HG03558 (cell line): ENCODE results near the gene ZNF816.
"Not testable (repeated sequence)": the region's sequence is repeated elsewhere in the genome, so short reads cannot be mapped to it uniquely, and the experiment has no call there.

Source experiments
- ATAC-seq: cut with Tn5 transposase; IDR thresholded peaks from one replicate; pipeline ENCODE4 v1.9.1; 2021; ENCODE audit warnings: moderate number of reproducible peaks; ENCODE audit not compliant: unreplicated experiment; ENCODE audit errors: extremely low read depth

ZNF816 gene

DNA sequence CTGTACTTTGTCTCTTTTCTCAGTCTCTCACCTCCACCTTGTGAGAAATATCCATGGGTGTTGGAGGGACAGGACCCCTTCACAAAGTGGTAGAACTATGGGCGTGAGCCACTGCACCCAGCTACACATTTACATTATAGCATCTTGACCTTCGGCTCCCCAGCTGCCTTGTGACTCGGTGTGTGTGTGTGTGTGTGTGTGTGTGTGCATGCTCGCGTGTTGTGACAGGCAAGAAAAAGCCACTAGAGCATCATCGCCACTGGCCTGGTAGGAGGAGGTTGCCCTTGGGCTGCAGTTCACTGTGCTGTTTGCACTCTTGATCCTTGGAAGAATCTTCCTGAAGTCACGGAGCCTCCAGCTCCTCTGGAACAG, 25.7 kb downstream of the ZNF816 start:
- no peak for ATAC-seq

GRCh38 chr19:52936151-52936953, 26.3 kb downstream of the ZNF816 start:
- no peak for ATAC-seq

- no peak for ATAC-seq
Observed at GRCh38 chr19:52935434-52935833, 27.2 kb downstream of the ZNF816 start.

DNA sequence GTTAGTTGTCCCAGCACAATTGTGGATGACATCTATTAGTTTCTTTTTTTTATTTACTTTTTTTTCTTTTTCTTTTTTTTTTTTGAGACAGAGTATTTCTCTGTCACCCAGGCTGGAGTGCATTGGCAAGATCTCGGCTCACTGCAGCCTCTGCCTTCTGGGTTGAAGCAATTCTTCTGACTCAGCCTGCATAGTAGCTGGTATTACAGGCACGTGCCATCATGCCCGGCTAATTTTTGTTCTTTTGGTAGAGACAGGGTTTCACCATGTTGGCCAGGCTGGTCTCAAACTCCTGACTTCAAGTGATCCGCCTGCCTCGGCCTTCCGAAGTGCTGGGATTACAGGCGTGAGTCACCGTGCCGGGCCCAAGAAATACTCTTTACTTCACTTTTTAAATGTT, 38.0 kb downstream of the ZNF816 start:
- not testable (repeated sequence) for ATAC-seq

DNA sequence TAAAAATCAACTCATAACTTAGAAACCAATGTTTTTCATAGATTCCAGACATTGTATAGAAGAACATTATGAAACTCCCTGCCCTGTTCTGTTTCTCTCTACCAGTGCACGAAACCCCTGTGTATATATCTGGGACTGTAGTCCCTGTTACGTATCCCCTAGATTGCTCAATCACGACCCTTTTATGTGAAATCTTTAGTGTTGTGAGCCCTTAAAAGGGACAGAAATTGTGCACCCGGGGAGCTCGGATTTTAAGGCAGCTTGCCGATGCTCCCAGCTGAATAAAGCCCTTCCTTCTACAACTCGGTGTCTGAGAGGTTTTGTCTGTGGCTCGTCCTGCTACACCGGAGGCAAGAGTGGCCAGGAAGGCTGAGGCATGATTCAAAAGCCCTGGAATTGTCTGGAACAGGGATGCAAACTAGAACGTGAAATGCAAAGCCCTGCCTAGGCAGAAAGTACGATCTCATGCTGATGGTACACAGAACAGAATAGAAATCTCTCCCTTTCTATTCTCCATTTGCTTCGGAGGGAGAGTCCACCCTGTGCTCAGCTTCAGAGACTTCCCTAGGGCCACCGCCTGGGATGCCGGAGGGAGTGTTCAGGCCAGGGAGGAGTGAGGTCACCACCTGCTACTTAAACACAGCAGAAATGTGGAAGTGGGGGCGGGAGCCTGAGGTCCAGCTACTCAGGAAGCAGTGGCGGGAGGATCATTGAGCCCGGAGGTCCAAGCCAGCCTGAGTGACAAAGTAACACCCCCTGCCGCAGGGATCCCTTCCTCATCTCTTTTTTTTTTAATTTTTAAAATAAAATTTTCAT, 38.7 kb downstream of the ZNF816 start:
- no peak for ATAC-seq

- ATAC-seq, result no peak
Observed at GRCh38 chr19:52922841-52923777, 39.6 kb downstream of the ZNF816 start, which contains the start of gene ZNF888. ZNF888 (minus strand) TSS chr19:52923428; CDS start chr19:52917873, 5,555 bp downstream.

DNA sequence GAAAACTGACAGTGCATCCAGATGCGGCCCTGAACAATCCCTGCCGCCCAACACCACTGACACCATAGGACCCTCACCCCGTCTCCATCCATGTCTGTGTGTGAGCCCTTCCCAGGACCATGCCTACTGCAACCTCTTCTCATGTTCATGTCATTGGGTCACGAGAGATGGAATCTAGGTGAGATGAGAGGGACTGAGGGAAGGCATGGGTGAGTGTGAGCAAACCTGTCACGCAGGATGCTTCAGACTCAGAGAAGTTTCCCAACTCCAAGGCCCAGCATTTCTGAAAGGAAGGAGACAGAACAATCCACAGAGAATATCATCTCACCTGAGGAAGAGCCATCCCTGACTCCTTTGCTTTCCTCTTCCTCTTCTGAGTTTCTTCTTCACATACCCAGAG, 45.1 kb downstream of the ZNF816 start:
- no peak for ATAC-seq

GRCh38 chr19:52910648-52911047, 52.0 kb downstream of the ZNF816 start:
- no peak for ATAC-seq

DNA sequence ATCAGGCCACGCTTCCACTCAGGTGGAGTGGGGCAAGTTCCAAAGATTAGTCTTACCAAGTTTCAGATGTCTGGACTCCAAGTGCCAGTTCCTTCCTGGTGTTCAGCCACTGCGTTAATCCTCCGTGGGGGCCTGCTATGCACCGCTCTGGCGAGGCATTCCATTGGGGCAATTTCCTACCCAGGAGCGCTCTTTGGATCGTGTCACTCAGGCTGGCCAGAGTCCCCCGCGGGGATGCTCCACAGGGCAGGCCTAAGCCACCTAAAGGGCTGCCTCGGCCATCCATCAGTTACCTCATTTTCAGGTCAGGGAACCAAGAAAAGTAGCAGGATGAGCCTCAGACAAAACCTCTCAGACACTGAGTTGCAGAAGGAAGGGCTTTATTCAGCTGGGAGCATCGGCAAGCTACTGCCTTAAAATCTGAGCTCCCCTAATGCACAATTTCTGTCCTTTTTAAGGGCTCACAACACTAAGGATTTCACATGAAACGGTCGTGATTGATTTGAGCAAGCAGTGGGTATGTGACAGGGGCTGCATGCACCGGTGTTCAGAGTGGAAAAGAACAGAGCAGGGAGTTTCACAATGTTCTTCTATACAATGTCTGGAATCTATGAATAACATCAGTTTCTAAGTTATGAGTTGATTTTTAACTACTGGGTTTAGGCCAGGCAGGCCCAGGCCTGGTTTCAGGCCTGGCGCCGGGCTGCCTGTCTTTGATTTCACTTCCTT, 58.5 kb downstream of the ZNF816 start:
- not testable (repeated sequence) for ATAC-seq

DNA sequence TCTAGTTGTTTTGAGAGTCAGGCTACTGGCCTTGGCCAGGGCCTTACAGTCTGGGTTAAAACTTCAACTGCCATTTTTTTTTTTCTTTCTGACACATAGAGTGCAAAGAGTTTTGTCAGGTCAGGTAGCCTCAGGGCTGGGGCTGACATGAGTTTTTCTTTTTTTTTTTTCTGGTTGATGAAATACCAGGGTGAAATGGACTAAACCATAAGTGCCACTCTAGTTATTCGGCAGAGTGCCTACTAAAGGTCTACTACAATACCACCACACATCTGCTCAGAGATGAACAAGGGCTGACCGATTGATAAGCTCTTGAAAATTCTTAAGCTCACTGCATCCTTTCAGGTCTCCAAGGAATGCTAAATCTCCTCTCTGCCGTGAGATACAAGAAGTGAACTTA, 60.8 kb downstream of the ZNF816 start:
- ATAC-seq, result no peak
